Stimulated activated CD8-positive, alpha-beta memory T cell treated with anti-CD3 and anti-CD28 coated beads, Interleukin-4, amount 100 ng/mL, for 48 hours (primary cell): Measurements from ENCODE around the gene RAP1A.

Experiments
- DNase-seq: peaks from one replicate; pipeline ENCODE4 v3.0.0-alpha.2; 2020

Gene RAP1A

DNA sequence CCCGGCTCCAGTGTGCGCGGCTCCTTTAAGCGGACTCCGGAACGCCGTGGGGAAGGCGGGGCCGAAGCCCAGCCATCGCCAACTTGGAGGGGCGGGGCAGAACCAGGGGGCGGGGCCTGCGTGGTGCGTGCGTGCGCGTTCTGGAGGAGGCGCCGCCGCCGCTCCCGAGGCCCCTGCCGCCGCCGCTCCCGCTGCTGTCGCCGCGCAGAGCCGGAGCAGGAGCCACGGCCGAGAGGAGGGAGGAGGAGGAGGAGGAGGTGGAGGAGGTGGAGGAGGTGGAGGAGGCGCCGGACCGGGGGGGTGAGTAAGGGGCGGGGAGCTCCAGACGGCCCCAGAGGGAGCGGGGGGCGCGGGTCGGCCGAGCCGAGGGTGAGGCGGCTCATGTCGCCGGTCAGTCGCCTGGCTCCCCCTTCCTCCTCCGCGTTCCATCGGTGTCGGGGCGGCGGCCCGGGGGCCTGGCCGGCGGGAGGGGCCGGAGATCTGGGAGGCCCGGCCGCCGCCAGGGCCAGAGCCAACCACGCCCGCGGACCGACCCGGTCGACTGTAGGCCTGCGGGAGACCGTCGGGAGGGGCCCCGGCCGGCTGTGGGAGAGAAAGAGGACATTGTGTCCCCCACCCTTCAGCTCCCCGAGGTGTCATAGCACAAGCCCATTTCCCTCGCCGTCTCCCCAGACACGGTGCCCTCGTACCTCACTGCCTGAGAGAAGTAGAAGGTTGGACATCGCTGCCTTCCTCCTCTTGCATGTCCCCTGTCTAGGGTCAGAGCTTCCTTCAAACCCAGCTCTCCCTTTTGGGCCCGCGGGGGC is at the start of gene RAP1A:
Gene RAP1A, plus strand, starts transcription at position 155 of the 806 bp plus-strand sequence. CDS start 71,572 bp downstream, outside the sequence.
- DNase-seq, result peak; percentile 96

DNA sequence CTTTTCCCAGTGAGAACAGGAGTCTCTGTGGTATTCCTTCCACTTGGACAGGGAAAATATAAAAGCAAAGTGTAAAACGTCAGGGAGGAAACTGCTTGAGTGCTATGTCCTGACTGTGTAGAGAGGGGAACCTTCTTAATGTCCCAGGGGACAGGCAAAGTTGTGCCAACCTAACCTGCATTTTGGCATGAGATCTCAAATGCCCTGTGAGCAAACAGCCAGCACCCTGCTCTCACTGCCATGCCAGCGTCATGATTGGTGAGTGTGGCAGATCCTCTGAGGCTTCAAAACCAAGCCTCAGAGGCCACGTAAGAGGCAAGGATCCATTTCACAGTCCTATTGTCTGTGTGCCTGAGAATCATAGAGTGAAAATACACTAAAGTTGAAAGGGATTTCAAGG is 49.7 kb upstream of the RAP1A start:
- DNase-seq, result no peak

GRCh38 chr1:111570781-111571181 is 48.8 kb upstream of the RAP1A start:
- DNase-seq, result peak; percentile 57

DNA sequence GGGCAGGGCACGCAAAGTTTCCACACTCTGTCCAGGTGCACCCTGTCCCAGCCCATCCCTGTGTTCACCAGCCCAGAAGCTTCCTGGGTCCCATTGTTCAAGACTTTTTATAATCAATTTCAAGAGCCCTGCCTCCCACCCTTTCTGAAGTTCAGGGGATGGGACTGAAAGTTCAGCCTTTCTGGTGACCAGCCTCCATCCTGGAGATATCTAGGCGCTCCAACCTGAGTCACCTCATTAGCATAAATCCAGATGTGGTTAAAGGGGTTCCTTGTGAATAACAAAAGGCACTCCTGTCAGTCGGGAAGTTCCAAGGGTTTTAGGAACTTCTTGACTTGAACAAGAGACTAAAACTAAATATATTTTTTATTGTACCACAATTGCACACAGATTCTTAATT is 48.4 kb upstream of the RAP1A start:
- no peak for DNase-seq

- DNase-seq, result no peak
Measured at GRCh38 chr1:111571987-111572386, 47.6 kb upstream of the RAP1A start.

DNA sequence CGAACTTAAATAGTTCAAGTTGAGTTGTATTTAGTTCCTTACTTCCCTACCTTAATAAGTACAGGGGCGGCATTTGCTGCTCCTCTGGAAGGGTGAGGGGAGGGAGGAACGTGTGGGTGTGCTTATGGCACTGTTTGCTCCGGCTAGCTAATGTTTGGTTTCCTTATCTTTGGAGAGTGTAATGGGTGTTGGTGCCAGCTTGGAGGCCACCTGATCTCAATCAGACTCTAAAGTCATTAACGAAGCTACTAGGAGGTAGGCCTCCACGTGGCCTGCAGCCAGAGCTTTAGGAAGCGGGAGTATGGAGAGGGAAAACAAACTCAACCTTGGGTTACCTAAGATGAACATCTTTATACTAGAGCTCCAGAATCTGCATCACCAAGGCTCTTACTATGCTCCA is 43.0 kb upstream of the RAP1A start:
- no peak for DNase-seq

- DNase-seq, result no peak
Measured at GRCh38 chr1:111577814-111578213, 41.8 kb upstream of the RAP1A start.

- no peak for DNase-seq
Measured at GRCh38 chr1:111581166-111581565, 38.4 kb upstream of the RAP1A start.

- no peak for DNase-seq
Measured at GRCh38 chr1:111582016-111582415, 37.6 kb upstream of the RAP1A start.

- DNase-seq, result no peak
Measured at GRCh38 chr1:111582644-111583618, 36.7 kb upstream of the RAP1A start.

DNA sequence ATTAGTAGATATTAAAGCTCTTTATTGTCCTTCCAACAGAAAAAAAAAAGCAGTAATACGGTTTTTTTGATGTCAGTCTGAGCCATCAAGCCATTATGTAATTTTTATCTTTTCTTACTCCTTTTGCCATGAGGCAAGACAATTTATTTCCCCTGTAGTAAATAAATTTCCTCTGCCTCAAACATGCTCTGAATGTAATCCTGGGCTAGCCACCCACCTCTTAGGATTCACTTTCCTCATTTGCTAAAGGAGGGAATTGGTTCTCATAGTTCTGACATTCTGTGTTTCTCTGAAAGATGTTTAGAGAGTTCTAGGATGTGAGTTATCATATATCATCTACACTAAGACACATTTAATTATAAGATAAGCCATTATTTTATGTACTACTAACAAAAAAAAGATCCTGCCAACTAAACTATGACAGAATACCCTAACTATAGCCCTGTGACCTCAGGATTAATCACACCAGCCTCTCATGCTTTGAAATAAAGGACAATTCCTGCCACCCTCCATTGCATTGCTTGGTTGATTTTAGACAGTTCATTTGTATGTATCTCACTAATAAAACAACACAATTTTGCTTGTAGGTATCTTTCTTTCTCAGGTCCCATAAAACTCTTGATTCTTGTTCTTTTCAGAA is 34.0 kb upstream of the RAP1A start:
- DNase-seq, result no peak

GRCh38 chr1:111586112-111586511 is 33.5 kb upstream of the RAP1A start:
- DNase-seq, result no peak

DNA sequence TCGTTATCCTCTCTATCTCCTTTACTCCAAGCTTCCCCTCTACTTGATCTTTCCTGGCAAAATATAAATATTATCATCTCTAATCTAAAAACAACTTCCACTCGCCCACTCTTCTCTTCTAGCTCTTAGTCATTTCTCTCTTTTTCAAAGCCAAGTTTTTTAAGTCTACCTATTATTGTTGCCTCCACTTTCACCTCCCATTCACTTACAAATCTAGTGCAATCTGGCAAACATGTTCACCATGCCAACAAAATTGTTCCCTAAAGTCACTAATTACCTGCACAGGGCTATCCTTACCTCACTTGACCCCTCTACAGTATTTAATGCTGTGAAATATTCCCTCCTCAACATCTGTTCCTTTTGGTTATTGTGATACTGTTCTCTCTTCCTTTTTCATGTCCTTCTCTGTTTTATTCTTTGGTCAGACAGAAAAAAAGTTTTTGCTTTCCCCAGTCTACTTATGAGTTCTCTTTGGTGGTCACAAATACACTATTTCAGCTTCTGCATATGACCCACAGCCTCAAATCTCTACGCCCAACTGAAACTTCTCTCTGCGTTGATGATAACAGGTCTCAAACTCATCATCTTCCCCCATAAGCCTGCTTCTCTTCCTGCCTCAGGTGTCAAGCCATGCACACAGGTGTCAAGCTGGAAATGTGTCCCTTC is 31.9 kb upstream of the RAP1A start:
- DNase-seq, result no peak

GRCh38 chr1:111591937-111592336 is 27.7 kb upstream of the RAP1A start:
- DNase-seq, result no peak

DNA sequence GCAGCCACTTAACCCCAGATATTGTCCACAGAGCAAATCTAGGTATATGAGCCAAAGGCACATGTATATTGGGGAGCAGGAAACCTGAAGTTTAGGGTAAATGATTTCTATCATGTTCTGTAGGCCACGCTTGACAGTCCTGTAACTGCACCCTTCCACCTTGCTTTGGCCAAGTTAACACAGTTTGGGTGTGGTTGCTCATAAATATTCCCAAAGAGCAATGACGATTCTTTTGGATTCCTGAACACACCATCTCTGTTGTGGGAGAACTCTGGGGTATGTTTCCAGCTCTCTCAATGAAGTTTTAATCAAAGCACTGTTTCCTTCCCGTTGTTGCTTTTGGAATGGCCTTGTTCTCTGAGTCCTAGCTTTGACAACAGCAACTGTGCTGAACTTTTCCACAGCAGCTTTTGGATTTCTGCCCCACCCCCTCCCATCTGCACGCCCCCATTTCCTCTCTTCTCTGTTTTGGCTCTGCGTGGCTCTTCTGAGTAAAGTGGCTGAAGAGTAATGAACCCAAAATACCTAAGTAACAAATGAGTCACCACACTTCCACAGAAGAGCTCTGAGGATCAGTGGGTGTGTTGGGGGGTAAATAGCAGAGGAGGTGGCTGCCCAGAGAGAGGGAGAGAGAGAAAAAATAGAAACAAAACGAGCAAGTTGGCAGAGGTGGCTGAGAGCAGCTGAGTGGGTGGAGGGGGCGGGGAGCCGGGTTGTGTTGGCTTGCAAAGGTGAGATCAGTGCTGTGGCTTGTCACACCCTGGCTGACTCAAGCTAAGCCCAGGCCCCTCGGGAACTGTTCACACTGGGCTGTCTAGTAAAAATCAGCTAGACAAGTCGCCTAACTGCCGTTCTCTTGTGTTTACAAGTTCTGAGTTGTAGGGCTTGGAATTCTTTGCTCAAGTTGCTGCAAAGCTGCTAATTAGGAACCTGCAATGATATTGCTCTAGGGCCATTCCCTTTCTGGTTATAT is 26.9 kb upstream of the RAP1A start:
- peak; percentile 95 for DNase-seq

- DNase-seq, result no peak
Measured at GRCh38 chr1:111593403-111594305, 25.9 kb upstream of the RAP1A start.

GRCh38 chr1:111594306-111594693 is 25.3 kb upstream of the RAP1A start:
- DNase-seq, result no peak

GRCh38 chr1:111595807-111596206 is 23.8 kb upstream of the RAP1A start:
- no peak for DNase-seq

- DNase-seq, result peak; percentile 70
Measured at GRCh38 chr1:111596499-111596898, 23.1 kb upstream of the RAP1A start.

- no peak for DNase-seq
Measured at GRCh38 chr1:111597426-111597825, 22.2 kb upstream of the RAP1A start.
